NCI-H2227 (cell line): ENCODE data around the gene BBS12.

Source experiments
- DNase-seq: peaks from one replicate; lab custom pipeline; 2025; ENCODE audit not compliant: unreplicated experiment; lab: John Stamatoyannopoulos, UW

BBS12 gene

DNA sequence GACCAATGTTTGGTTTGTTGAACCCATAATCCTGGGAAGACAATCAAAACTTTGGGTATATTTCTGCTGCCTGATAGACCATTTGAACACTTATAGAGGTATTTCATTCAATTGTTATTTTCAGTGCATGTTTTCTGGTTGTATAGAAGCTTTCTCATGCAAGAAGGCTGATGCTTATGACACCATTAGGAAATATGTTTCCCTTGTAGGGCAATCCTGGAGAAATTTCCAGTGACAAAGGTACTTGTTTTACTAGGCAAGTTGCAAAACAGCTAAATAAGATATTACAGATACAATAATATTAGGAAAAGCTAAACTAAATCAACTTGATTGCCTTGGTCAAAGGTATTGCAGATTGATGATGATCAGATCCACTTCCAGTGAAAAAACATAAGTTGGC lies 61.3 kb downstream of the BBS12 start:
- no peak for DNase-seq
